Kidney (tissue), 14 donors: ENCODE measurements around the gene CD38. TPM values are rescaled to one million over a fixed set of nuclear protein-coding genes. Genes with fewer than 3 reads are reported as not detected.

Experiments
- DNase-seq, 5 donors: peaks; one replicate each; pipeline ENCODE4 v3.0.0-alpha.2; 2013 to 2020
- FAIRE-seq: peaks from 2 replicates; lab custom pipeline; 2012; peaks lifted over from hg19 to GRCh38; lab: Jason Lieb, UNC
- H3K27ac ChIP-seq, 2 donors: one replicate each; pipeline ENCODE4 v1.7.0; 2013; ENCODE audit warnings: low read depth in 2 of 2, low read length in 2 of 2, inconsistent platforms in 1 of 2
- H3K27me3 ChIP-seq: one replicate; pipeline ENCODE4 v1.7.1; 2013; ENCODE audit warnings: low read length, inconsistent platforms; ENCODE audit not compliant: control insufficient read depth, insufficient read depth
- H3K36me3 ChIP-seq, 3 donors: one replicate each; pipeline versions ENCODE4 v1.7.0 to v1.7.1; 2013; ENCODE audit warnings: low read length in 3 of 3, control low read depth in 1 of 3, inconsistent platforms in 1 of 3; ENCODE audit not compliant: insufficient read depth in 3 of 3, control insufficient read depth in 2 of 3
- H3K4me1 ChIP-seq, 3 donors: one replicate each; pipeline versions ENCODE4 v1.7.0 to v1.7.1; 2013; ENCODE audit warnings: low read length in 3 of 3, inconsistent platforms in 1 of 3, low read depth in 1 of 3; ENCODE audit not compliant: control insufficient read depth in 2 of 3, insufficient read depth in 2 of 3
- H3K4me3 ChIP-seq, 3 donors: one replicate each; pipeline versions ENCODE4 v1.7.0 to v1.8.1; 2013; ENCODE audit warnings: low read length in 3 of 3, control low read depth in 1 of 3, inconsistent platforms in 1 of 3
- H3K9ac ChIP-seq, 3 donors: one replicate each; pipeline versions ENCODE4 v1.7.0 to v1.7.1; 2013; ENCODE audit warnings: low read length in 3 of 3, control low read depth in 1 of 3, inconsistent platforms in 1 of 3
- H3K9me3 ChIP-seq, 3 donors: one replicate each; pipeline versions ENCODE4 v1.7.0 to v1.7.1; 2013; ENCODE audit warnings: low read length in 3 of 3, control low read depth in 1 of 3, inconsistent platforms in 1 of 3; ENCODE audit not compliant: control insufficient read depth in 2 of 3, insufficient read depth in 1 of 3
- CTCF ChIP-seq: IDR thresholded peaks from 3 replicates; pipeline ENCODE4 v1.5.1; 2012; ENCODE audit warnings: mild to moderate bottlenecking, moderate library complexity, borderline replicate concordance; ENCODE audit not compliant: insufficient read depth; ENCODE audit errors: extremely low read depth
- intact Hi-C: fragments of 100-400 bp; cut with DNase I; formaldehyde crosslinking; loops from one replicate; pipeline ENCODE4 v1.11.1; 2022
- polyA plus RNA-seq: library from polyadenylated mRNA; stranded (reverse); fragments of 350-450 nt; fragmentation: Illumina TruSeq; extraction: RNeasy Lipid Tissue Mini Kit (QIAGEN cat#74804); gene quantifications from one replicate; pipeline ENCODE4 v1.2.3, GENCODE V29; 2014; ENCODE audit warnings: low read depth, low replicate concordance; ENCODE audit not compliant: insufficient read depth
- total RNA-seq: library from RNA; stranded (reverse); fragmentation: NEBNext Ultra II Directional; extraction: Animal tissue kit (Norgen Biotek cat#: 25700); gene quantifications from one replicate; pipeline ENCODE4 v1.2.1, GENCODE V29; 2021
- donor health status: control.
- donor health status: control.
- donor health status: control.
- donor health status: control.
- donor health status: control.
- donor health status: DM: yes; HTN: yes; CAD: no.
- donor health status: Normal renal cell carcinoma (clear cell type).

Gene CD38
- total and polyA plus RNA-seq, 2 donors from 2014 or later: 0.15 to 8.9 TPM

- peaks cover 0 to 10% (median 0%) of the 10 kb centered on the region in 3 donors for H3K9me3 ChIP-seq
- DNase-seq (no peak), FAIRE-seq (no peak)
- no peak overlapping the region for H3K4me3 ChIP-seq
- H3K27ac ChIP-seq: no peak overlapping the region
- H3K4me1 ChIP-seq: no peaks in the 10 kb centered on the region
- TF ChIP-seq CTCF: no peak
- H3K9ac ChIP-seq: no peak overlapping the region
- no peaks in the 10 kb centered on the region for H3K36me3 ChIP-seq
- intact Hi-C loops: no loop called here
- no peaks in the 10 kb centered on the region for H3K27me3 ChIP-seq
These were observed 37.2 kb upstream of the CD38 start for GRCh38 chr4:15740764-15741404.

GRCh38 chr4:15742083-15742582, 36.0 kb upstream of the CD38 start:
- H3K9ac ChIP-seq: no peak overlapping the region
- H3K36me3 ChIP-seq: no peaks in the 10 kb centered on the region
- H3K4me3 ChIP-seq: no peak overlapping the region
- no peaks in the 10 kb centered on the region for H3K4me1 ChIP-seq
- no peak for DNase-seq
- H3K27ac ChIP-seq: no peak overlapping the region
- no peak for FAIRE-seq
- no peaks in the 10 kb centered on the region for H3K27me3 ChIP-seq
- no peak for TF ChIP-seq CTCF
- intact Hi-C loops: no loop called here
- H3K9me3 ChIP-seq: peaks cover 0 to 10% (median 0%) of the 10 kb centered on the region in 3 donors

GRCh38 chr4:15742637-15743036, 35.5 kb upstream of the CD38 start:
- DNase-seq (no peak), FAIRE-seq (no peak)
- Histone ChIP-seq H3K4me1 (no peaks in the 10 kb centered on the region), H3K9ac (no peak overlapping the region), H3K4me3 (no peak overlapping the region), H3K9me3 (peaks cover 0 to 10% (median 0%) of the 10 kb centered on the region in 3 donors), H3K27ac (no peak overlapping the region), H3K27me3 (no peaks in the 10 kb centered on the region), H3K36me3 (no peaks in the 10 kb centered on the region)
- no peak for TF ChIP-seq CTCF
- intact Hi-C loops: no loop called here
